Kidney glomerular epithelial cell (primary cell): ENCODE data around the gene SRGAP1.
"Not testable (repeated sequence)": the region's sequence is repeated elsewhere in the genome, so short reads cannot be mapped to it uniquely, and the experiment has no call there.

ENCODE experiments used
- DNase-seq: peaks from one replicate; lab custom pipeline; 2025; lab: John Stamatoyannopoulos, UW

The SRGAP1 gene

GRCh38 chr12:64053117-64053516, 208.6 kb downstream of the SRGAP1 start:
- no peak for DNase-seq

DNA sequence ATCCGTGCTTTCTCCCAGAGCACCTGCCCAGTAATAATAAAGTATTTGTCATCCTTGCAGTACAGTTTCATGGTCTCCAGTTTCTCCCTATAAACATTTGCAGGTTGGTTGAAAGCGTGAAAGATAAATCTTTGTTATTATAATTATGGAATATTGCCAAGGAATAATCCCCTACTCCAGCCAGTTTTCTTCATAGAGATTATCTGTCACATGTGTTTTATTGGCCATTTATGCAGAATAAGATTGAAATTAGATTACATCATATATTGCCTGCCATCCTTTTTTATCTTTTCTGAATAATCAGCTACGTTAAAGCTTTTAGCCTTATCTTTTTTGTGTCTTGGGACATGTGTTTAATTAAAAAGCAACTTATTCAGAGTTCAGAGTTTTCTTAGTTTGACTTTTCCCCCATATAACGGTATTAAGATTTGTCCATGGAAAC, 209.6 kb downstream of the SRGAP1 start:
- no peak for DNase-seq

GRCh38 chr12:64056741-64057140, 212.2 kb downstream of the SRGAP1 start:
- no peak for DNase-seq

DNA sequence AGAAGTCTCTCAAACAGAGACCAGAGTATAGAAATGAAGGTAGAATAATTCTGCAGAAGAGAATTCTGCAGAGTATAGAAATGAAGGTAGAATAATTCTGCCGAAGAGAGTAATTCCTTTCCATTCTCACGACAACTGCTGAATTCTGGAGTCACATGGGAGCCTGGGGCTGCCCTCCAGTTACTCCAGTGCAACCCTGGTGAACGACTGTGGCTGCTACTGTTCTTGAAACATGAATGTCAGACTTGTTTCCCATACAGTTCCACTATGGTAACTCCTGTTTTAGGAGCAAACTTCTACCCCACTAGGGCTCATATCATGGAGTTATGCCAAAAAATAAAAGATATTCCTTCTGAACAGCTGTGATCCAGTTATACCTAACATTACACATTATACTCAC, 213.2 kb downstream of the SRGAP1 start:
- no peak for DNase-seq

DNA sequence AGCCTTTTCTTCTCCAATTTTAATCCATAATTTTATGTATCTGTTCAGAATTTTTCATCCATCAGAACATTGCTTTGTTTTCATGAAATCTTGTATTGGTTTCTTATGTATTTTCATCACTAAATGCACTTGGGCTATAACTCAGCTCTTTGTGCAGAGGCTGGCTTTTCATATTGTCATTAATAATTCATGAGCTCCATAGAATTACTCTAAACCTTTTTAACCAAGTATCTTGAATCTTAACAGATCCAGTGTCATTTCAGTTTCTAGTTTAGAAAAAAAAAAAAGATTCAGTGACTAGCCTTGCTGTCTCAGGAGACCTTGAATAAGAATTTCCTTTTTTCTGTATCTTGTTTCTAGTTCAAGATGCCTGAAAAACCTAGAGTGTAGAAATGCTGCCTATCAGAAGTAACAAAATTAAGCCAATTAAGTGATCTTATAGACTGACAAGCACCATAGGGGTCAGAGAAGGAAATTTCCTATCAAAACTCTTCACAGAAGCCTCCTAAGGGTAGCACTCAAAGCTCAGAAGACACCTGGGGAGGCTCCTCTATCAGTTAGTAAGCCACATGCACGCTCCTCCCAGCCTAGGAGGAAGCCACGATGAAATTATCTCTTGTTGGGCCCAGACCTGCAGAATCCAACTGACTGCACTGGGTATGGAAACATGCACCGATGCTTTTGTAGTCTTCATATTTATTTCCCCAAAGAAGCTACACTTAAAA, 214.2 kb downstream of the SRGAP1 start:
- no peak for DNase-seq

DNA sequence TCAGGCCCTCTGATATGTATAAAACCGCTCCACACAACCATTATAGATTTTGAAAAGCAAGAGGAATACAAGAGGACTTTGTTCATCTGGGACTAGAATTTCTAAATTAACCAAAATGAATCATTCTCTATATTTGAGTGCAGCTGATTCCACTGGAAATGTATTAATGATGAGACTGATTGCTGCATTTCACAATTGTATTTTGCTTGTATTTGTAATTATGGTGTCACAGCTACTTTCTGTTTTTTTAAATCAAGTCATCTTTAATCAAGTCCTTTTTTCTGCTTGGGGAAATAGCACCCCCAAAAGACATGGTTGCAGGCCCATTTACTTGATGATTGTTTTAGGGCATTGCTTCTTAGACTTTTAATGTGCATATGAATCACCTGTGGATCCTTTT, 215.2 kb downstream of the SRGAP1 start:
- DNase-seq = no peak

GRCh38 chr12:64061868-64062375, 217.4 kb downstream of the SRGAP1 start:
- DNase-seq = no peak

DNA sequence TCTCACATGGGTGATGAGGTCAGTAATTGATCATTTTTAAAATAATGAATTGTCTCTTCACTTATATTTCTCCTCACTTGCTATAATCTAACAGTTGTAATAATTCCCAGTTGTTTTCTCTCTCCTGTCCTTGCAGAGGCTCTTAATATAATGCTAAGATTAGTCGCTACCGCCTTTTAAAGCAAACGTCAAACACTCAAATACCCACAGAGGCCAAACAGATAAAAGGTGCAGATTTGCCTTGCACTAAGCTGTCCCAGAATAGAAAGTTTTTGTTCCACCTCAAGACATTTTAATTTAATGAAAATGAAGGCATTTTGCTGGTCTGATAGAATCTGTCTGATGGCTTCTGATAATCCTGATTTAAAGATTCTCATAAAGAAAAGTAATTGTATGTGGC, 218.6 kb downstream of the SRGAP1 start:
- DNase-seq = no peak

GRCh38 chr12:64064240-64064639, 219.7 kb downstream of the SRGAP1 start:
- DNase-seq = no peak

GRCh38 chr12:64064706-64065105, 220.2 kb downstream of the SRGAP1 start:
- no peak for DNase-seq

DNA sequence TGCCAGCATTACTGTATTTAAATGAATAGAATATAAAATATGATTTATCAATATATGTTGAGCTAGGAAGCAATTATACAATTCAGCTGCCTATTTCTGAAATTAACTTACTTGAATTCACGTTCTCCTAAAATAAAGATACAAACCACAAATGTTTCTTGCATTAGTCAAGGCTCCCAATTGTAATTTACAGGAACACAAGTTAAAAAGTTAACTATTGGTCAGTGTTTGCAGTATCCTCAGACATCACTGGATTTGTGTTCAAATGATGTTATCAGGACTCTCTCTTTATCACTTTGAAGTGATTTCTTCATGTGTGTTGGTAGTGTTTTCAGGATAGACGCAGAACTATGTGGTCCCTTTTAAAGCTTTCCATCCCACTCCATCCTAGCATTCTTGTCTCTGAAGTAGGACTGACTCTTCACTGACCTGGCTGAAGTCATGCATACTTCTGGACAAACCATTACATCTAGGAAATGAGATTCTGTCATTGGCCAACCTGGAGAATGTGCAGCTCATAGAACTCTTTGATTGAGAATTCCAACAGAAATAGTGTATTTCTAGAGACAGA, 221.5 kb downstream of the SRGAP1 start:
- peak; percentile 38 for DNase-seq

- DNase-seq = no peak
Measured at GRCh38 chr12:64066776-64067175, 222.3 kb downstream of the SRGAP1 start.

GRCh38 chr12:64070454-64070853, 226.0 kb downstream of the SRGAP1 start:
- DNase-seq = no peak

DNA sequence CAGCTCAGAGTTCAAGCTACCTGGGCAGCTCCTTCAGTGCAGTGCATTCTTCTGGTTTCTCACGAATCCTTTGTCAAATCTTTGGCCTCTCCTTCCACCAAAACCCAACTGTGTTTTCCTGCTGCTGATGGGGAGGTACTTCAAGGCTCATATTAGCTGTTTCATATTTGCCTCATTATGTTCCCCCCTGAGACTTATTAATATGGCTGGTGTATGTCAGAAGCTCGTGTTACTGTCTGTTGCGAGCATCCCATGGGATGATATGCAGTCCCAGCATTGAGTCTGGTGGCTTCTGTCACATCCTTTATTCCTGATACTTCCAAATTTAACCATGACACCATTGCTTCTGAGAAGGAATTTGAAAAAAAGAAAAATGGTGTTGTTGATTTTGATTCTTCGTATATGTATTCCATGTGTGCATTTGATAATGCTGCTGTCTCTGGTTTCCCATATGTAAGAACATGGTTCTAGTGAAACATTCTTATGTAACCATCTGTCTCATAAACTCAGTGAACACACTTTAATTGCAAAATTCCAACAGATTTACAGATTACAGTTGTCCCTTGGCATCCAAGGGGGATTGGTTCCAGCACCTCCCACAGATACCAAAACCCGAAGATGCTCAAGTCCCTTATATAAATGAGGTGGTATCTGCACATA, 228.5 kb downstream of the SRGAP1 start:
- no peak for DNase-seq

DNA sequence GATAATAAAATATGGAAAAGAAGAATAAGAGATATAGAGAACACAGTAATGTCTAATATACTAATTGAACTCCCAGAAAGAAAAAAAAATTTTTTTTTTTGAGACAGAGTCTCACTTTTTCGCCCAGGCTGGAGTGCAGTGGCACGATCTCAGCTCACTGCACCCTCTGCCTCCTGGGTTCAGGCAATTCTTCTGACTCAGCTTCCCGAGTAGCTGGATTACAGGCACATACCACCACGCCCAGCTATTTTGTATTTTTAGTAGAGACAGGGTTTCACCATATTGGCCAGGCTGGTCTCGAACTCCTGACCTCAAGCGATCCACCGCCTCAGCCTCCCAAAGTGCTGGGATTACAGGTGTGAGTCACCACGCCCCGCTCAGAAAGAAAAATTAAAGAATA, 232.1 kb downstream of the SRGAP1 start:
- not testable (repeated sequence) for DNase-seq

DNA sequence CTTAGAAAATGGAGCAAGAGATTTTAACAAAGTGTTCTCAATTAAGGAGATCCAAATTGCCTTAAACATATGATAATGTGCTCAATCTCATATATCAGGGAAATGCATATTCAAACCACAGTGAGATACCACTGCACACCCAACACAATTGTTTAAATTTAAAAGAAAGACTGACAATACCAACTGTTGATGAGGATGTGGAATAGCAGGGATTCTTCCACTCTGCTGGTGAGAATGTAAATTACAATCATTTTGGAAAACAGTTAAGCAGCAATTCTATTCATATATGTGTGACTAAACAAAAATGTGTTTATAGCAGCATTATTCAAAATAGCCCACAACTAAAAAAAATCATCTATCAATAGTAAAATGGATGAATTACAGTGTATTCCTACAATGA, 233.4 kb downstream of the SRGAP1 start:
- DNase-seq = no peak

GRCh38 chr12:64080319-64081007, 236.0 kb downstream of the SRGAP1 start:
- DNase-seq = no peak

- DNase-seq = no peak
Measured at GRCh38 chr12:64081008-64081404, 236.5 kb downstream of the SRGAP1 start.

DNA sequence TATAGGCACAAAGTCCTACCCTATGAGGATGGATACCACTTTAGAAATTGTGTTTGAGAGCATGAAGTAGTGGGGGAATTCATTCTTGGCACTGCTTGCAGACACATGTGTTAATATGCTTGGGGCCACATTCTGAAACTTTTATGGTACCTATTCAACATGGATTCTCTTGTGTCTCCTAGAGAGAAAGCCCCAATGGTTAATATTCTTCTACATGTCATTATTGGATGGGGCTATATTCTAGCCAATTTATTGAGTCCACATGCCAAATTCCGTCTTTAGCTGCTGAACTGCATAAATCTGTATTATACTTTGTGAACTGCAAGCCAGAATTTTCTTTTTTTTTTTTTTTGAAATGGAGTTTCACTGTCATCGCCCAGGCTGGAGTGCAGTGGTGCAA, 237.6 kb downstream of the SRGAP1 start:
- no peak for DNase-seq

DNA sequence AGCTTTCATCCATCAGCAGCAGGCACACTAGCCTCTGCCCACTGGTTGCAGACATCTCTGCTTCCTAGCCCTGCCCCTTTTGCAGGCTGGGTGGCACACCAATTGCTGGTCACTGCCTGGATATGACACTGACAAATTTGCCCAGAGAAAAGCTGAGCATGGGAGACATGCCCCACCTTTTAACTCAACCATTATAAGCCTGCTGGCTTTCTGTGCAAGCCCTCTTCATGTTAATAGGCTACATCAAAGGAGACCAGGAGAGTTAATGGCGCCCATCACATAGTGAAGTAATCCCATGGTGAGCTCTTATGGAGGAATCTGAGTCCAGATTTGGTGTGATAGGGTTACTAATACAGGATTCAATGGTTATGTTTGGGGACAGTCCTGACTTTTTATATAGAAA, 238.4 kb downstream of the SRGAP1 start:
- no peak for DNase-seq

DNA sequence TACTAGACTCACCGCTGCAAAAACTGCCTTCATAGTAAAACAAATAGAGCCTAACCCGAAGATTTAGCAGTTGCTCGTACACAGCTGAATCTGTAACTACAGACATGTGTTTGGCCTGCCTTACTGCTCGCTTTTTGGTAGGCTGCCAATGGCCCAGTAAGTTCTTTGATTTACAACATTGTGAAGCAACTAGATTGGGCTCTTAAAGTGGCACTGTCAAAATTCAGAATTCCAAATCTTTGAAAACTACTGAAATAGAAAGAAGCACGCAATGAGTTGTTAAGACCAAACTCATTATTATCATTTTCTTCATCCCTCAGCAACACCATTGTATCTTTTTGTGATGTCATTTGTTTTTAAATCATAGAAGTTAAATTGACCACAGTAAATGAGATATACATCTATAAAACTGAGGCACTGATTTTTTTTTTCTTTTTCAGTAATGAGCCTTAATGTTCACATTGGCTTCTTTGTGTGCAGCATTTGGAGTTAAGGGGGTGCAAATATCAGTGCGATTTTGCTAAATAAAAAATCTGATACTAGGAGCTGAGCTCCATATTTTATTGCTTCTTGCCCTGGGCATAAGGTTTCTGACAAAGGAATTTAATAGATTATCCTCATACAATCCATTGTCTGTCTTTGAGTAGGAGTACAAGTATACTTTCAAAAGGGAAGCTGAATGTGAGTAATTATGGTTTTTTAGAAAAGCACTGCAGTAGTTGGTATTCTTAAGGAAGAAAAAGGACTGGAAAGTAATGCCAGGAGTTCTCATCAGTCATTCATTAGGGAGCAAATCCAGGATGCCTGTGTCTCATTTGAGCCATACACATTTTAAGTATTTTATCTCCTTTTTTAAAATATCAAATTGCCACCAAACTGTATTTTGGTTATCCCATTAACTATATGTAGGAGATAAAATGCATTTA, 239.0 kb downstream of the SRGAP1 start:
- peak; percentile 38 for DNase-seq

GRCh38 chr12:64085154-64085553, 240.7 kb downstream of the SRGAP1 start:
- no peak for DNase-seq
